Natural killer cell (primary cell): ENCODE measurements around the gene RFX8. TPM values are rescaled to one million over a fixed set of nuclear protein-coding genes. Genes with fewer than 3 reads are reported as not detected.

Experiments
- ATAC-seq, 3 donors: fragments of 150-1000 bp in 2 of 3; fragments of 200-7000 bp in 1 of 3; cut with Tn5 transposase; 1 replicate in 1 of 3; 2 replicates in 2 of 3; pipeline ENCODE4 v1.10.0; 2021; ENCODE audit warnings: mild to moderate bottlenecking in 2 of 3, moderate library complexity in 2 of 3
- DNase-seq, 2 donors: peaks; one replicate each; pipeline versions ENCODE4 v3.0.0 to v3.0.0-alpha.2; 2013 to 2021; ENCODE audit warnings: mixed read lengths in 1 of 2
- H3K27ac ChIP-seq: one replicate; pipeline ENCODE4 v1.5.1; 2013; ENCODE audit warnings: mild to moderate bottlenecking, low read length
- H3K27me3 ChIP-seq: one replicate; pipeline ENCODE4 v1.6.1; 2013; ENCODE audit warnings: low read length; ENCODE audit not compliant: control insufficient read depth, insufficient read depth
- H3K36me3 ChIP-seq: one replicate; pipeline ENCODE4 v1.6.1; 2013; ENCODE audit warnings: low read length; ENCODE audit not compliant: control insufficient read depth, insufficient read depth
- H3K4me1 ChIP-seq: one replicate; pipeline ENCODE4 v1.6.1; 2013; ENCODE audit warnings: low read length; ENCODE audit not compliant: control insufficient read depth, insufficient read depth
- H3K4me3 ChIP-seq: one replicate; pipeline ENCODE4 v1.5.1; 2013; ENCODE audit warnings: low read length
- H3K9me3 ChIP-seq: one replicate; pipeline ENCODE4 v1.6.1; 2013; ENCODE audit warnings: low read length; ENCODE audit not compliant: control insufficient read depth, insufficient read depth
- H3K27ac Mint-ChIP-seq, 2 donors: one replicate each; pipeline ENCODE4 v1.8.0; 2022; ENCODE audit warnings: mild to moderate bottlenecking in 2 of 2, mixed read lengths in 2 of 2, moderate library complexity in 1 of 2
- H3K27me3 Mint-ChIP-seq, 2 donors: one replicate each; pipeline ENCODE4 v1.8.0; 2022; ENCODE audit warnings: low read depth in 2 of 2, mixed read lengths in 2 of 2
- H3K36me3 Mint-ChIP-seq: one replicate; pipeline ENCODE4 v1.8.0; 2022; ENCODE audit warnings: mixed read lengths
- H3K4me1 Mint-ChIP-seq, 2 donors: one replicate each; pipeline ENCODE4 v1.8.0; 2022; ENCODE audit warnings: mixed read lengths in 2 of 2
- H3K4me3 Mint-ChIP-seq: one replicate; pipeline ENCODE4 v1.8.0; 2022; ENCODE audit warnings: mild to moderate bottlenecking, moderate library complexity, mixed read lengths
- H3K9me3 Mint-ChIP-seq, 2 donors: one replicate each; pipeline ENCODE4 v1.8.0; 2022; ENCODE audit warnings: mixed read lengths in 2 of 2
- WGBS: methylation state at CpG from one replicate; pipeline ENCODE4 v1.1.7; 2013; ENCODE audit warnings: missing lambda C conversion rate; ENCODE audit not compliant: insufficient coverage; 5-methylcytosine and 5-hydroxymethylcytosine counted together
- intact Hi-C: fragments of 100-400 bp; cut with micrococcal nuclease; formaldehyde crosslinking; loops from one replicate; pipeline ENCODE4 v1.14.2; 2022
- total RNA-seq, 4 donors: library from RNA; stranded (reverse); fragments of 120-200 nt in 1 of 4; gene quantifications; one replicate each; pipeline versions ENCODE4 v1.2.3 to v1.2.4, GENCODE V29; 2013 to 2022
- TF ChIP-seq, protein P1 (sequence below): fragments of 200-600 bp; IDR thresholded peaks from one replicate; pipeline ENCODE4 v1.8.0; 2022; ENCODE audit warnings: antibody characterized with exemption

Gene RFX8
- total RNA-seq, 3 donors from 2014 or later (not counting 1 experiment from before 2014, with no cell fraction given), result 0.68 TPM; not detected in 2

DNA sequence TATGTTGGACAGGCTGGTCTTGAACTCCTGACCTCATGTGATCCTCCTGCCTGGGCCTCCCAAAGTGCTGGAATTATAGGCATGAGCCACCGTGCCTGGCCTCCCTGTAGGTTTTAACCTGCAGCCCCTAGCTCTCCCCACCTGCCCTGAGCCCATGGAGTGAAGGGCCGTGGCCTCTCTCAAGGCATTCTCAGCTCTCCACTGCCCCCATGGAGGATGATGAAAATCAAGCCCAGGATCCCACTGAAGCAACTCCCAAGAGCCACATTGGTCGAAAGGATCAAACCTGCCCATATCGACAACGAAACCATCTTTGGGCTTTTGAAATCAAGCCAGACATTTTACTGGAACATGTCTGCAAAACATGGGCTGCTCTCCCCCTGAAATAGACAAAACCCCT, 65.2 kb downstream of the RFX8 start:
- Histone ChIP-seq H3K4me1 (no peaks in the 10 kb centered on the region), H3K4me3 (no peak overlapping the region), H3K27me3 (no peaks in the 10 kb centered on the region), H3K36me3 (no peaks in the 10 kb centered on the region), H3K27ac (no peak overlapping the region), H3K9me3 (no peaks in the 10 kb centered on the region)
- Mint-ChIP-seq H3K4me1 (no peaks in the 10 kb centered on the region), H3K4me3 (no peak overlapping the region), H3K27me3 (peaks cover 8 to 10% of the 10 kb centered on the region in 2 donors), H3K36me3 (no peaks in the 10 kb centered on the region), H3K9me3 (no peaks in the 10 kb centered on the region), H3K27ac (no peak overlapping the region)
- 81% methylated on average over 5 of the region's 5 CpGs for WGBS
- ATAC-seq (no peak), DNase-seq (no peak)
- TF ChIP-seq, protein P1, sequence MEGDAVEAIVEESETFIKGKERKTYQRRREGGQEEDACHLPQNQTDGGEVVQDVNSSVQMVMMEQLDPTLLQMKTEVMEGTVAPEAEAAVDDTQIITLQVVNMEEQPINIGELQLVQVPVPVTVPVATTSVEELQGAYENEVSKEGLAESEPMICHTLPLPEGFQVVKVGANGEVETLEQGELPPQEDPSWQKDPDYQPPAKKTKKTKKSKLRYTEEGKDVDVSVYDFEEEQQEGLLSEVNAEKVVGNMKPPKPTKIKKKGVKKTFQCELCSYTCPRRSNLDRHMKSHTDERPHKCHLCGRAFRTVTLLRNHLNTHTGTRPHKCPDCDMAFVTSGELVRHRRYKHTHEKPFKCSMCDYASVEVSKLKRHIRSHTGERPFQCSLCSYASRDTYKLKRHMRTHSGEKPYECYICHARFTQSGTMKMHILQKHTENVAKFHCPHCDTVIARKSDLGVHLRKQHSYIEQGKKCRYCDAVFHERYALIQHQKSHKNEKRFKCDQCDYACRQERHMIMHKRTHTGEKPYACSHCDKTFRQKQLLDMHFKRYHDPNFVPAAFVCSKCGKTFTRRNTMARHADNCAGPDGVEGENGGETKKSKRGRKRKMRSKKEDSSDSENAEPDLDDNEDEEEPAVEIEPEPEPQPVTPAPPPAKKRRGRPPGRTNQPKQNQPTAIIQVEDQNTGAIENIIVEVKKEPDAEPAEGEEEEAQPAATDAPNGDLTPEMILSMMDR, result no peak
- intact Hi-C loops, result no loop called here

DNA sequence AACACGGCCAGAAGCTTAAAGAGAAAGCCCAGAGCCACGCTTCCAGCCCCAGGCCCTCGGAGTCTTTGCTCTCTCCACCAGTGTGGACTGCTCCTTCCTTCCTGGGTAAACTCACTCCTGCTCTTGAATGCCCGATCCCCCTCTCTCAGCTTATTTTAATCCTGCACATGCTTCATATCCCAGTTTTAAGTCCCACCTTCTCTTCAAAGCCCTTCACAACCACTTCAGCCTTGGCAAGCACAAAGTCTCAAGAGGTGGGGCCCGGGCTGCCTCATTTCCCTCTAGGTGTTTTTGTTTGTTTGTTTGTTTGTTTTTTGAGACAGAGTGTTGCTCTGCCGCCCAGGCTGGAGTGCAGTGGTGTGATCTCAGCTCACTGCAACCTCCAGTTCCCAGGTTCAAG, 66.0 kb downstream of the RFX8 start:
- no peak overlapping the region for H3K27ac Mint-ChIP-seq
- no peaks in the 10 kb centered on the region for H3K27me3 ChIP-seq
- no peaks in the 10 kb centered on the region for H3K4me1 ChIP-seq
- H3K9me3 ChIP-seq, result no peaks in the 10 kb centered on the region
- intact Hi-C loops, result no loop called here
- TF ChIP-seq, protein P1, result no peak
- H3K36me3 ChIP-seq, result no peaks in the 10 kb centered on the region
- no peaks in the 10 kb centered on the region for H3K36me3 Mint-ChIP-seq
- no peak overlapping the region for H3K27ac ChIP-seq
- H3K27me3 Mint-ChIP-seq, result peaks cover 8 to 10% of the 10 kb centered on the region in 2 donors
- WGBS, result 85% methylated on average over 6 of the region's 6 CpGs
- no peak overlapping the region for H3K4me3 ChIP-seq
- no peaks in the 10 kb centered on the region for H3K9me3 Mint-ChIP-seq
- DNase-seq, result no peak
- H3K4me1 Mint-ChIP-seq, result no peaks in the 10 kb centered on the region
- ATAC-seq, result no peak
- no peak overlapping the region for H3K4me3 Mint-ChIP-seq

DNA sequence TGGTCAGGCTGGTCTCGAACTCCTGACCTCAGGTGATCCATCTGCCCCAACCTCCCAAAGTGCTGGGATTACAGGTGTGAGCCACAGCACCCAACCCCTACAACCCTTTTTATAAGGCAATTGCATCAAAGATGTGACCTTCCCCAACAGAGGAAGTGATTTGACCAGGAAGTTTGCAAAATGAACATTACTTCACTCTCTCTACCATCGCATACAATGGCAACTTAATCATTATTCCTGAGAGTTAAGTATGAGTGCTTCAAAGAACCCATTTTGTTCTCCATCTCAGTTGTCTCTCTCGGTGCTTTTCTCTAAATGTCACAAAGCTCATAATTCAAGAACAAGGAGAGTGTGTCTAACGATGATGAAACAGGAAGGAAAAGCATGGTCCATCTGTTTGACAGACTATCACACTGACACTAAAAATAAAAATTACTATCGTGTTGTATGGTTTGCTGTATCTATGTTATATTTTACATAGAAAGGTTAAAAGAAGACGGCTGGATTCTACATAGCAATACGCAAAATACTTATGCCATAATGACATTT, 69.5 kb downstream of the RFX8 start:
- no peak overlapping the region for H3K4me3 ChIP-seq

More for the DNA sequence above, 69.5 kb downstream of the RFX8 start:
- H3K27ac ChIP-seq, result no peak overlapping the region
- 49% methylated on average over 2 of the region's 7 CpGs for WGBS
- H3K27me3 Mint-ChIP-seq, result peaks cover 17 to 22% of the 10 kb centered on the region in 2 donors
- no peak for ATAC-seq
- no peak overlapping the region for H3K27ac Mint-ChIP-seq
- no peak overlapping the region for H3K4me3 Mint-ChIP-seq
- no peaks in the 10 kb centered on the region for H3K36me3 Mint-ChIP-seq
- no peaks in the 10 kb centered on the region for H3K4me1 Mint-ChIP-seq
- TF ChIP-seq, protein P1, result no peak
- intact Hi-C loops, result no loop called here
- H3K9me3 Mint-ChIP-seq, result no peaks in the 10 kb centered on the region
- H3K9me3 ChIP-seq, result no peaks in the 10 kb centered on the region
- H3K36me3 ChIP-seq, result no peaks in the 10 kb centered on the region
- peaks cover 3% of the 10 kb centered on the region for H3K4me1 ChIP-seq
- no peak for DNase-seq
- H3K27me3 ChIP-seq, result no peaks in the 10 kb centered on the region
